ENCODE results near the gene EMP1.

- peak; percentile 97 for TF ChIP-seq CTCF (conservative IDR thresholded peaks at IDR 0.05 in 1 of 2, IDR thresholded peaks at IDR 0.05 in 1 of 2; ENCODE audit: low read depth in 1 of 2, low read length in 2 of 2)
- no peak for TF ChIP-seq EZH2 (IDR thresholded peaks at IDR 0.05; ENCODE audit: low read length, missing control alignments)
Observed at GRCh38 chr12:13233830-13234641, 37.5 kb downstream of the EMP1 start.
